Fibroblast of lung (primary cell): ENCODE results near the gene SPINDOC.

Source experiments
- EZH2 ChIP-seq: IDR thresholded peaks from 2 replicates; pipeline ENCODE4 v1.5.1; 2012; ENCODE audit warnings: low read length, control low read depth, mild to moderate bottlenecking; ENCODE audit errors: missing control alignments
- TF ChIP-seq, protein P1 (sequence below), 2 donors: IDR thresholded peaks in 1 of 2; conservative IDR thresholded peaks in 1 of 2; 1 replicate in 1 of 2; 2 replicates in 1 of 2; pipeline ENCODE4 v1.5.1; 2011 to 2012; ENCODE audit warnings: low read length in 2 of 2, control low read depth in 1 of 2, inconsistent platforms in 1 of 2, low read depth in 1 of 2, mild to moderate bottlenecking in 1 of 2

DNA sequence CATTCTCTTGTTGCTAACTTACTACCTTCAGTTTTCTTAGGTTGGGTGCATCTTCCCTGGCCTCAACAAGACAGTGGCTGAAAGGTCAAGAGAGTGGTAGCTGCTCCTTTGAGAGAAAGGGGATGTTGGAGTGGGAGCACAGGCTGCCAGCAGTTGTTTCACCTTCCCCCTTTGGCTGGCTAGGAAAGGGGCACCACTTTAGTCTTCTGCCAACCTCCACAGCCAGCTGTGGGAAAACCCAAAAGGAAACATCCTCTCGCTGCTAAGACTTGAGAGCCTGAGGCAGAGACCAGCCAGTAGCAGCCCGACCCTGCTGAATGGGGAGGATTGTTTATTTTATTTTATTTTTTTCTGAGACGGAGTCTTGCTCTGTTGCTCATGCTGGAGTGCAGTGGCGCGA, 60.1 kb downstream of the SPINDOC start:
- TF ChIP-seq, protein P1, sequence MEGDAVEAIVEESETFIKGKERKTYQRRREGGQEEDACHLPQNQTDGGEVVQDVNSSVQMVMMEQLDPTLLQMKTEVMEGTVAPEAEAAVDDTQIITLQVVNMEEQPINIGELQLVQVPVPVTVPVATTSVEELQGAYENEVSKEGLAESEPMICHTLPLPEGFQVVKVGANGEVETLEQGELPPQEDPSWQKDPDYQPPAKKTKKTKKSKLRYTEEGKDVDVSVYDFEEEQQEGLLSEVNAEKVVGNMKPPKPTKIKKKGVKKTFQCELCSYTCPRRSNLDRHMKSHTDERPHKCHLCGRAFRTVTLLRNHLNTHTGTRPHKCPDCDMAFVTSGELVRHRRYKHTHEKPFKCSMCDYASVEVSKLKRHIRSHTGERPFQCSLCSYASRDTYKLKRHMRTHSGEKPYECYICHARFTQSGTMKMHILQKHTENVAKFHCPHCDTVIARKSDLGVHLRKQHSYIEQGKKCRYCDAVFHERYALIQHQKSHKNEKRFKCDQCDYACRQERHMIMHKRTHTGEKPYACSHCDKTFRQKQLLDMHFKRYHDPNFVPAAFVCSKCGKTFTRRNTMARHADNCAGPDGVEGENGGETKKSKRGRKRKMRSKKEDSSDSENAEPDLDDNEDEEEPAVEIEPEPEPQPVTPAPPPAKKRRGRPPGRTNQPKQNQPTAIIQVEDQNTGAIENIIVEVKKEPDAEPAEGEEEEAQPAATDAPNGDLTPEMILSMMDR (conservative IDR thresholded peaks at IDR 0.05 in 1 of 2, IDR thresholded peaks at IDR 0.05 in 1 of 2; ENCODE audit: low read depth in 1 of 2, low read length in 2 of 2), result no peak
- no peak for TF ChIP-seq EZH2
